SK-N-SH (cell line): ENCODE results near the gene ZCCHC8. TPM values are rescaled to one million over a fixed set of nuclear protein-coding genes. Genes with fewer than 3 reads are reported as not detected.
A peak's percentile ranks its signal among the peaks of the same experiment; 100 is the strongest.

Source experiments
- CTCF ChIA-PET: fragments of 300-600, 350-600 bp; formaldehyde crosslinking; extraction: SDS; loops from one replicate; lab custom pipeline; 2021; lab: Yijun Ruan, JAX
- POLR2A ChIA-PET: fragments of 350-600 bp; sonication (Branson Sonifier 250); formaldehyde crosslinking; extraction: SDS; loops from one replicate; lab custom pipeline; 2020; ENCODE audit warnings: antibody characterized with exemption, inconsistent platforms; lab: Yijun Ruan, JAX
- DNase-seq: peaks from one replicate; pipeline ENCODE4 v3.0.0; 2012
- H2AFZ ChIP-seq: fragments of 200-600 bp; sonication (generic); 2 replicates; pipeline ENCODE4 v1.8.1; 2016; ENCODE audit warnings: antibody characterized with exemption, mild to moderate bottlenecking, low read depth
- H3F3A ChIP-seq: fragments of 200-600 bp; sonication (generic); replicated peaks from 2 replicates; pipeline ENCODE3; 2016; ENCODE audit warnings: antibody characterized with exemption, mild to moderate bottlenecking; ENCODE audit not compliant: insufficient read depth
- H3K27ac ChIP-seq, 2 experiments: fragments of 200-500 bp in 1 of 2; fragments of 200-600 bp in 1 of 2; sonication (Bioruptor generic) in 1 of 2; sonication (generic), shearing (Covaris generic) in 1 of 2; 2 replicates each; pipeline versions ENCODE4 v1.5.1 to v1.6.1; 2014 to 2016; ENCODE audit warnings: low read depth in 2 of 2, inconsistent platforms in 1 of 2, low read length in 1 of 2, mild to moderate bottlenecking in 1 of 2, mixed read lengths in 1 of 2
- H3K27me3 ChIP-seq: fragments of 200-600 bp; sonication (generic), shearing (Covaris generic); 2 replicates; pipeline ENCODE4 v1.6.1; 2016; ENCODE audit warnings: mixed run types; ENCODE audit not compliant: insufficient read depth
- H3K36me3 ChIP-seq, 2 experiments: fragments of 200-500 bp in 1 of 2; fragments of 200-600 bp in 1 of 2; sonication (Bioruptor generic) in 1 of 2; sonication (generic) in 1 of 2; replicated peaks in 1 of 2; 2 replicates each; pipeline versions ENCODE3 to v1.5.1; 2014 to 2016; ENCODE audit warnings: low read length in 1 of 2, mild to moderate bottlenecking in 1 of 2; ENCODE audit not compliant: insufficient read depth in 2 of 2, control insufficient read depth in 1 of 2
- H3K4me1 ChIP-seq, 2 experiments: fragments of 200-500 bp in 1 of 2; fragments of 200-600 bp in 1 of 2; sonication (Bioruptor generic) in 1 of 2; sonication (generic), shearing (Covaris generic) in 1 of 2; 2 replicates each; pipeline versions ENCODE4 v1.5.1 to v1.6.1; 2014 to 2016; ENCODE audit warnings: low read depth in 1 of 2, low read length in 1 of 2, mixed run types in 1 of 2; ENCODE audit not compliant: insufficient read depth in 2 of 2, control insufficient read depth in 1 of 2
- H3K4me2 ChIP-seq: fragments of 200-600 bp; sonication (generic), shearing (Covaris generic); 2 replicates; pipeline ENCODE4 v1.6.1; 2017; ENCODE audit warnings: mixed run types
- H3K4me3 ChIP-seq, 2 experiments: fragments of 200-500 bp in 1 of 2; fragments of 200-600 bp in 1 of 2; sonication (Bioruptor generic) in 1 of 2; sonication (generic), shearing (Covaris generic) in 1 of 2; 2 replicates each; pipeline versions ENCODE4 v1.5.1 to v1.8.1; 2014 to 2016; ENCODE audit warnings: low read depth in 2 of 2, inconsistent platforms in 1 of 2, low read length in 1 of 2, mild to moderate bottlenecking in 1 of 2, mixed read lengths in 1 of 2, moderate library complexity in 1 of 2
- H3K79me2 ChIP-seq: fragments of 200-600 bp; sonication (generic); 2 replicates; pipeline ENCODE4 v1.8.1; 2017; ENCODE audit warnings: mild to moderate bottlenecking; ENCODE audit not compliant: insufficient read depth
- H3K9ac ChIP-seq: fragments of 200-600 bp; sonication (generic); 2 replicates; pipeline ENCODE4 v1.6.1; 2017; ENCODE audit warnings: mixed run types
- H3K9me2 ChIP-seq: fragments of 200-600 bp; sonication (generic); 2 replicates; pipeline ENCODE4 v1.6.1; 2017; ENCODE audit warnings: mixed run types
- H3K9me3 ChIP-seq: fragments of 200-600 bp; sonication (generic); 2 replicates; pipeline ENCODE4 v1.6.1; 2017; ENCODE audit warnings: mixed run types, mild to moderate bottlenecking, moderate library complexity
- H4K20me1 ChIP-seq: fragments of 200-600 bp; sonication (generic); 2 replicates; pipeline ENCODE4 v1.6.1; 2017; ENCODE audit warnings: mild to moderate bottlenecking, mixed run types; ENCODE audit not compliant: insufficient read depth
- EP300 ChIP-seq, 2 experiments: IDR thresholded peaks; 2 replicates each; pipeline versions ENCODE4 v1.4.0 to v1.6.1; 2012; ENCODE audit warnings: borderline replicate concordance in 1 of 2, low read depth in 1 of 2, low read length in 1 of 2
- EZH2phosphoT487 ChIP-seq: fragments of 200-600 bp; sonication (generic); IDR thresholded peaks from 2 replicates; pipeline ENCODE4 v1.6.1; 2017; ENCODE audit warnings: low read depth, mixed run types, mild to moderate bottlenecking, antibody characterized with exemption, moderate library complexity, borderline replicate concordance
- JUND ChIP-seq: IDR thresholded peaks from 2 replicates; pipeline ENCODE4 v1.4.0; 2012
- MEF2A ChIP-seq: IDR thresholded peaks from 2 replicates; pipeline ENCODE4 v1.4.0; 2012; ENCODE audit warnings: low read depth, borderline replicate concordance
- MXI1 ChIP-seq: IDR thresholded peaks from 2 replicates; pipeline ENCODE4 v1.6.1; 2012; ENCODE audit warnings: mild to moderate bottlenecking, low read depth, low read length, improper control_type of control experiment
- POLR2AphosphoS5 ChIP-seq: IDR thresholded peaks from 2 replicates; pipeline ENCODE4 v1.6.1; 2012; ENCODE audit warnings: low read depth, low read length
- RFX5 ChIP-seq: IDR thresholded peaks from 2 replicates; pipeline ENCODE4 v1.6.1; 2012; ENCODE audit warnings: mild to moderate bottlenecking, improper control_type of control experiment, low read length
- SIN3A ChIP-seq: IDR thresholded peaks from 2 replicates; pipeline ENCODE4 v1.6.1; 2012; ENCODE audit warnings: low read depth, mild to moderate bottlenecking, low read length, moderate library complexity, borderline replicate concordance
- SMC3 ChIP-seq: IDR thresholded peaks from 2 replicates; pipeline ENCODE4 v1.6.1; 2012; ENCODE audit warnings: low read depth, low read length, improper control_type of control experiment
- TAF1 ChIP-seq: IDR thresholded peaks from 2 replicates; pipeline ENCODE4 v1.6.1; 2012; ENCODE audit warnings: low read depth, mild to moderate bottlenecking, low read length, moderate library complexity, borderline replicate concordance
- TCF12 ChIP-seq: IDR thresholded peaks from 2 replicates; pipeline ENCODE4 v1.4.0; 2012
- WGBS: methylation state at CpG from one replicate; pipeline ENCODE4 v1.1.6; 2017; ENCODE audit warnings: low lambda C conversion rate; 5-methylcytosine and 5-hydroxymethylcytosine counted together
- polyA plus RNA-seq, 3 experiments: library from polyadenylated mRNA; depleted of rRNA; stranded (reverse); fragments of >200 nt; gene quantifications; 2 replicates each; pipeline ENCODE4 v1.2.3, GENCODE V29; 2012
- TF ChIP-seq, protein P1 (sequence below): IDR thresholded peaks from 2 replicates; pipeline ENCODE4 v1.4.0; 2012; ENCODE audit warnings: low read depth, borderline replicate concordance
- TF ChIP-seq, protein P2 (sequence below): IDR thresholded peaks from 2 replicates; pipeline ENCODE4; 2012
- TF ChIP-seq, protein P3 (sequence below): IDR thresholded peaks from 2 replicates; pipeline ENCODE4 v1.4.0; 2012; ENCODE audit warnings: low read depth, borderline replicate concordance

The ZCCHC8 gene
- polyA plus RNA-seq, 1 of the 3 experiments (the other 2 are of a cell fraction) = 11.3 TPM

DNA sequence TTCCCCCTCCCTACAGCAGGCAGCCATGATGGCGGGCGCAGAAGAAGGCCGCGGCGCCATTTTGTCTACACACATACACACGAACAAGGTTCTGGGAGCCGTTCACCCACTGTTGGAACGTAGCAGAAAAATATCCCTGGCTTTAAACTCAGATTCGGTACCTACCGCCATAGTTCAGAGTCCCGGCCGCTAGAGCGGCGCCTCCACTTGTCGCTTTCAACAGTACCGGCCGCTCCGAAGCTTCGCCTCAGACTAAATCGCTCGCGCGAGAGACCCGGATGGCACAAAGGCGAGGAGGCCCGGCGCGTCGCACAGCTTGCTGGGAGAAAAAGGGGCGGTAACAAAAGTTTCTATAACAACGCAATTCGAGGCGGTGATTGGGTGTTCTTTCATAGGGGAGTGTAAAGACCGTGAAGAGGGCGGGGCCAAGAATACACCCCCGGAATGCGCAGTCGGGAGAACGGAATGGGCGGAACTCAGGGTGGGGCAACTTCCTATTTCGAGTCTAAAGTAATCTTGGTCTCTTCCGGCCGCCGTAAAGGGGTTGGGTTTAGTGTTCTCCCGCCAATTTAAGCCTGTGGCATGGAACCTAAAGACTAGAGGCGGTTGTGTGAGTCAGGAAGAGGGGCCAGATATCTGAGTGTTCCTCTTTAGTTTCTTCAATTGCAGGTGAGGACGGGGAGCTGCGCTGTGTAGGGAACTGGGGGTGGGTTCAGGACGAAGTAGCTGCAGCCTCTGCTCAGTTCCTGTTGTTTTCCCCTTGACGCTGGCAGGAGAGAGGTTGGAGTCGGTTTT, 26.1 kb upstream of the ZCCHC8 start, which contains the start of the genes KNTC1 and RSRC2 (continued):
- TF ChIP-seq, protein P1, sequence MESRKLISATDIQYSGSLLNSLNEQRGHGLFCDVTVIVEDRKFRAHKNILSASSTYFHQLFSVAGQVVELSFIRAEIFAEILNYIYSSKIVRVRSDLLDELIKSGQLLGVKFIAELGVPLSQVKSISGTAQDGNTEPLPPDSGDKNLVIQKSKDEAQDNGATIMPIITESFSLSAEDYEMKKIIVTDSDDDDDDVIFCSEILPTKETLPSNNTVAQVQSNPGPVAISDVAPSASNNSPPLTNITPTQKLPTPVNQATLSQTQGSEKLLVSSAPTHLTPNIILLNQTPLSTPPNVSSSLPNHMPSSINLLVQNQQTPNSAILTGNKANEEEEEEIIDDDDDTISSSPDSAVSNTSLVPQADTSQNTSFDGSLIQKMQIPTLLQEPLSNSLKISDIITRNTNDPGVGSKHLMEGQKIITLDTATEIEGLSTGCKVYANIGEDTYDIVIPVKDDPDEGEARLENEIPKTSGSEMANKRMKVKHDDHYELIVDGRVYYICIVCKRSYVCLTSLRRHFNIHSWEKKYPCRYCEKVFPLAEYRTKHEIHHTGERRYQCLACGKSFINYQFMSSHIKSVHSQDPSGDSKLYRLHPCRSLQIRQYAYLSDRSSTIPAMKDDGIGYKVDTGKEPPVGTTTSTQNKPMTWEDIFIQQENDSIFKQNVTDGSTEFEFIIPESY = peak; percentile 87
- TF ChIP-seq, protein P2, sequence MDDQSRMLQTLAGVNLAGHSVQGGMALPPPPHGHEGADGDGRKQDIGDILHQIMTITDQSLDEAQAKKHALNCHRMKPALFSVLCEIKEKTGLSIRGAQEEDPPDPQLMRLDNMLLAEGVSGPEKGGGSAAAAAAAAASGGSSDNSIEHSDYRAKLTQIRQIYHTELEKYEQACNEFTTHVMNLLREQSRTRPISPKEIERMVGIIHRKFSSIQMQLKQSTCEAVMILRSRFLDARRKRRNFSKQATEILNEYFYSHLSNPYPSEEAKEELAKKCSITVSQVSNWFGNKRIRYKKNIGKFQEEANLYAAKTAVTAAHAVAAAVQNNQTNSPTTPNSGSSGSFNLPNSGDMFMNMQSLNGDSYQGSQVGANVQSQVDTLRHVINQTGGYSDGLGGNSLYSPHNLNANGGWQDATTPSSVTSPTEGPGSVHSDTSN = no peak
- TF ChIP-seq TAF1 (peak; percentile 89), EZH2phosphoT487 (no peak), MXI1 (peak; percentile 88; the same call in 1 of the 2 replicates), EP300 (IDR thresholded peaks at IDR 0.05; ENCODE audit: borderline replicate concordance in 1 of 2, low read depth in 1 of 2, low read length in 1 of 2) (0 out of 4 replicates have a peak, but pooled peaks have one; percentile 21 to 30), JUND (no peak), SMC3 (no peak), SIN3A (peak; percentile 94)
- TF ChIP-seq, protein P3, sequence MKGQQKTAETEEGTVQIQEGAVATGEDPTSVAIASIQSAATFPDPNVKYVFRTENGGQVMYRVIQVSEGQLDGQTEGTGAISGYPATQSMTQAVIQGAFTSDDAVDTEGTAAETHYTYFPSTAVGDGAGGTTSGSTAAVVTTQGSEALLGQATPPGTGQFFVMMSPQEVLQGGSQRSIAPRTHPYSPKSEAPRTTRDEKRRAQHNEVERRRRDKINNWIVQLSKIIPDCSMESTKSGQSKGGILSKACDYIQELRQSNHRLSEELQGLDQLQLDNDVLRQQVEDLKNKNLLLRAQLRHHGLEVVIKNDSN = peak; percentile 4; the same call in 1 of the 2 replicates
- TF ChIP-seq, all 33 proteins: peak for 17

DNA sequence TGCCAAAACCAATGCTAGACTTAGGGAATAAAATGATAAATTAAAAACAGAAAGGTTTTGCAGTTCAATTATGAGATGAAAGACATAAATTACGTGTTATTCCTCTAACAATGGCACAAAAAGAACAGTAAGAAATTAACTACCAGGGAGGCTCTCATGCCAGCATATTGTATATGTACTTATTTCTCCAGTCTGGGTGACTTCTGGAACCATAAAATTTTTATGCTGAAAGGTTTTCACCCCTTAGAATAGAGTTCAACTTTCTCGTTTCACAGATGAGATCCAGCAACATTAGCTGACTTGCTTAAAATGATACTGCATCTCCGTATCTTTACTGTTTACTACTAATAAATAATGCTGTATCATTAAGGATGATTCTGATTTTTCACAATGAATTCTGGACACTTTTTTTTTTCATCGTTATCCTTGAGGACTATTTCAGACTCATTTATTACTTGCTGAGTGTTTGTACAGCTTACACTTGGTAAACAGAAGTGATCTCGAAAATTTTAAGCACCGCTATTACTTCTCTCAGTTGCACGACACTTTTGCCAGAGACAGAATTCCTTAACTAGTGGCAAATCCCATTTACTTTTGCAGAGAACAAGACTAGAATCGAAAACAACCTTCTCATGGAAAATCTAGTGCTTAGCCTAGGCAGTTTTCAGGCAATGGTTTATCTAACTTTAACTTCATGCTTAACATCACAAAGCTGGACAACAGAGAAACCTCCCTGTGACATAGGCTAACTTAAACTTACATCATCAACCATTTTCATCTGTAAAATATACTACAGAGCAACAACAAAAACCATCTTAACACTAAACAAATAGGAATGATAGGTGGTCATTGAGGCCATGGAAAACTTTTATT, 23.4 kb upstream of the ZCCHC8 start:
- Histone ChIP-seq H3F3A (peaks cover 36% of the 10 kb centered on the region), H3K79me2 (peaks cover 94% of the 10 kb centered on the region), H3K27me3 (no peaks in the 10 kb centered on the region), H3K9me2 (no peaks in the 10 kb centered on the region), H2AFZ (no peak overlapping the region), H3K4me2 (peak overlapping the region; percentile 73), H3K4me3 (peak overlapping the region; percentile 51 to 77), H4K20me1 (peaks cover 59% of the 10 kb centered on the region), H3K36me3 (peaks cover 46 to 59% of the 10 kb centered on the region in 2 experiments), H3K9me3 (no peaks in the 10 kb centered on the region), H3K27ac (peak overlapping the region; percentile 19 to 99; a peak in 3 of 4 replicates), H3K4me1 (peaks cover 14 to 19% of the 10 kb centered on the region in 2 experiments; a peak in 3 of 4 replicates), H3K9ac (peak overlapping the region; percentile 86)
- 37% methylated on average over 8 of the region's 8 CpGs for WGBS
- DNase-seq = no peak
- ChIA-PET CTCF (interaction anchor here (0.7 kb wide), 1 partner anchor 13 kb away, joined by 3 read pairs; no protein-coding TSS in a partner anchor), POLR2A (interaction anchor here (1.2 kb wide), 1 partner anchor 23 kb away, joined by 5 read pairs; the partner anchor contains the start of gene ZCCHC8)
- TF ChIP-seq MEF2A (no peak), RFX5 (no peak), TCF12 (no peak), POLR2AphosphoS5 (peak; percentile 24; the same call in 1 of the 2 replicates)
